HEK293 (cell line): ENCODE measurements around the gene NPHP4.

ENCODE experiments used
- CTCF ChIA-PET: fragments of 350-600 bp; formaldehyde crosslinking; extraction: SDS; loops from one replicate; lab custom pipeline; 2021; ENCODE audit warnings: antibody characterized with exemption; lab: Yijun Ruan, JAX
- POLR2A ChIA-PET: fragments of 300-600 bp; formaldehyde crosslinking; extraction: SDS; loops from one replicate; lab custom pipeline; 2020; ENCODE audit warnings: antibody characterized with exemption, inconsistent platforms; lab: Yijun Ruan, JAX
- H3K27ac ChIP-seq: fragments of 200-500 bp; sonication (Bioruptor generic); 2 replicates; pipeline ENCODE4 v1.5.1; 2014; ENCODE audit warnings: low read depth, low read length, control low read depth, inconsistent platforms; ENCODE audit errors: extremely low read depth
- H3K36me3 ChIP-seq, 2 experiments: fragments of 200-500 bp in 1 of 2; sonication (Bioruptor generic) in 1 of 2; 1 replicate in 1 of 2; 2 replicates in 1 of 2; pipeline ENCODE4 v1.5.1; 2014 to 2017; ENCODE audit warnings: inconsistent platforms in 2 of 2, low read length in 2 of 2; ENCODE audit not compliant: control insufficient read depth in 2 of 2, insufficient read depth in 1 of 2
- H3K4me1 ChIP-seq: fragments of 200-500 bp; sonication (Bioruptor generic); 2 replicates; pipeline ENCODE4 v1.5.1; 2014; ENCODE audit warnings: mild to moderate bottlenecking, low read length, inconsistent platforms; ENCODE audit not compliant: control insufficient read depth, insufficient read depth
- H3K4me3 ChIP-seq: 2 replicates; pipeline ENCODE4 v1.5.1; 2011; ENCODE audit warnings: low read depth, mild to moderate bottlenecking, control low read depth, low read length, moderate library complexity
- H3K9me3 ChIP-seq: fragments of 200-500 bp; sonication (Bioruptor generic); 2 replicates; pipeline ENCODE4 v1.5.1; 2014; ENCODE audit warnings: low read depth, low read length, inconsistent platforms; ENCODE audit not compliant: control insufficient read depth, insufficient read depth
- BCL11B ChIP-seq: fragments of 450-650 bp; formaldehyde crosslinking; IDR thresholded peaks from 2 replicates; pipeline ENCODE4 v1.5.1; 2016; ENCODE audit warnings: low read depth, missing biosample characterization, missing genetic modification characterization
- EGR2 ChIP-seq: fragments of 450-650 bp; formaldehyde crosslinking; IDR thresholded peaks from 2 replicates; pipeline ENCODE4 v1.5.1; 2016; ENCODE audit warnings: low read depth, missing biosample characterization, missing genetic modification characterization
- INSM2 ChIP-seq: fragments of 450-650 bp; formaldehyde crosslinking; IDR thresholded peaks from 2 replicates; pipeline ENCODE4 v1.5.1; 2016; ENCODE audit warnings: missing biosample characterization, missing genetic modification characterization
- KLF7 ChIP-seq: fragments of 450-650 bp; formaldehyde crosslinking; IDR thresholded peaks from 2 replicates; pipeline ENCODE4 v1.5.1; 2016; ENCODE audit warnings: missing biosample characterization, missing genetic modification characterization, borderline replicate concordance
- KLF8 ChIP-seq: fragments of 450-650 bp; formaldehyde crosslinking; IDR thresholded peaks from 2 replicates; pipeline ENCODE4 v1.5.1; 2016; ENCODE audit warnings: missing biosample characterization, missing genetic modification characterization
- PRDM1 ChIP-seq: fragments of 450-650 bp; formaldehyde crosslinking; IDR thresholded peaks from 2 replicates; pipeline ENCODE4; 2016; ENCODE audit warnings: missing biosample characterization, missing genetic modification characterization
- REPIN1 ChIP-seq: fragments of 450-650 bp; formaldehyde crosslinking; IDR thresholded peaks from 2 replicates; pipeline ENCODE4 v1.5.1; 2017; ENCODE audit warnings: missing biosample characterization, missing genetic modification characterization, low read depth
- SCRT2 ChIP-seq: fragments of 450-650 bp; formaldehyde crosslinking; IDR thresholded peaks from 2 replicates; pipeline ENCODE4 v1.5.1; 2016; ENCODE audit warnings: missing biosample characterization, missing genetic modification characterization
- SP7 ChIP-seq: fragments of 450-650 bp; formaldehyde crosslinking; IDR thresholded peaks from 2 replicates; pipeline ENCODE4 v1.5.1; 2016; ENCODE audit warnings: missing biosample characterization, missing genetic modification characterization
- TCF7L2 ChIP-seq: IDR thresholded peaks from 2 replicates; pipeline ENCODE4 v1.6.1; 2011; ENCODE audit warnings: low read depth, mild to moderate bottlenecking, inconsistent platforms, low read length, moderate library complexity, borderline replicate concordance
- TSHZ1 ChIP-seq: fragments of 450-650 bp; formaldehyde crosslinking; IDR thresholded peaks from 2 replicates; pipeline ENCODE4 v1.5.1; 2016; ENCODE audit warnings: missing biosample characterization, missing genetic modification characterization, borderline replicate concordance
- ZBTB1 ChIP-seq: fragments of 450-650 bp; formaldehyde crosslinking; IDR thresholded peaks from 2 replicates; pipeline ENCODE4 v1.5.1; 2016; ENCODE audit warnings: missing biosample characterization, missing genetic modification characterization
- ZNF112 ChIP-seq: fragments of 450-650 bp; formaldehyde crosslinking; IDR thresholded peaks from 2 replicates; pipeline ENCODE4 v1.5.0; 2017; ENCODE audit warnings: missing biosample characterization, missing genetic modification characterization
- ZNF132 ChIP-seq: fragments of 450-650 bp; formaldehyde crosslinking; IDR thresholded peaks from 2 replicates; pipeline ENCODE4 v1.5.1; 2017; ENCODE audit warnings: missing biosample characterization, missing genetic modification characterization, borderline replicate concordance
- ZNF146 ChIP-seq: fragments of 450-650 bp; formaldehyde crosslinking; IDR thresholded peaks from 2 replicates; pipeline ENCODE4 v1.5.1; 2016; ENCODE audit warnings: missing biosample characterization, missing genetic modification characterization
- ZNF211 ChIP-seq: fragments of 450-650 bp; formaldehyde crosslinking; IDR thresholded peaks from 2 replicates; pipeline ENCODE4 v1.5.1; 2016; ENCODE audit warnings: low read depth, missing biosample characterization, missing genetic modification characterization
- ZNF221 ChIP-seq: fragments of 450-650 bp; formaldehyde crosslinking; IDR thresholded peaks from 2 replicates; pipeline ENCODE4 v1.5.1; 2017; ENCODE audit warnings: missing biosample characterization, missing genetic modification characterization, borderline replicate concordance
- ZNF223 ChIP-seq: fragments of 450-650 bp; formaldehyde crosslinking; IDR thresholded peaks from 2 replicates; pipeline ENCODE4 v1.5.1; 2016; ENCODE audit warnings: missing biosample characterization, missing genetic modification characterization
- ZNF248 ChIP-seq: fragments of 450-650 bp; formaldehyde crosslinking; IDR thresholded peaks from 2 replicates; pipeline ENCODE4 v1.5.1; 2017; ENCODE audit warnings: missing biosample characterization, missing genetic modification characterization
- ZNF280C ChIP-seq: fragments of 450-650 bp; formaldehyde crosslinking; IDR thresholded peaks from 2 replicates; pipeline ENCODE4 v1.5.1; 2016; ENCODE audit warnings: missing biosample characterization, missing genetic modification characterization
- ZNF350 ChIP-seq: fragments of 450-650 bp; formaldehyde crosslinking; IDR thresholded peaks from 2 replicates; pipeline ENCODE4 v1.5.0; 2017; ENCODE audit warnings: missing biosample characterization, mild to moderate bottlenecking, missing genetic modification characterization
- ZNF37A ChIP-seq: fragments of 450-650 bp; IDR thresholded peaks from 2 replicates; pipeline ENCODE4 v1.5.1; 2018; ENCODE audit warnings: missing biosample characterization, missing genetic modification characterization
- ZNF426 ChIP-seq: fragments of 450-650 bp; formaldehyde crosslinking; IDR thresholded peaks from 2 replicates; pipeline ENCODE4 v1.5.1; 2017; ENCODE audit warnings: missing biosample characterization, missing genetic modification characterization, mild to moderate bottlenecking, inconsistent platforms, moderate library complexity
- ZNF521 ChIP-seq: fragments of 450-650 bp; formaldehyde crosslinking; IDR thresholded peaks from 2 replicates; pipeline ENCODE4 v1.5.1; 2017; ENCODE audit warnings: missing biosample characterization, mild to moderate bottlenecking, missing genetic modification characterization
- ZNF544 ChIP-seq: fragments of 450-650 bp; formaldehyde crosslinking; IDR thresholded peaks from 2 replicates; pipeline ENCODE4 v1.5.0; 2017; ENCODE audit warnings: missing biosample characterization, missing genetic modification characterization
- ZNF623 ChIP-seq: fragments of 450-650 bp; formaldehyde crosslinking; IDR thresholded peaks from 2 replicates; pipeline ENCODE4 v1.5.1; 2016; ENCODE audit warnings: missing biosample characterization, missing genetic modification characterization
- ZNF791 ChIP-seq: fragments of 450-650 bp; formaldehyde crosslinking; IDR thresholded peaks from 2 replicates; pipeline ENCODE4 v1.5.1; 2016; ENCODE audit warnings: missing biosample characterization, missing genetic modification characterization
- ZSCAN5A ChIP-seq: fragments of 450-650 bp; formaldehyde crosslinking; IDR thresholded peaks from 2 replicates; pipeline ENCODE4 v1.5.1; 2016; ENCODE audit warnings: missing biosample characterization, missing genetic modification characterization

The NPHP4 gene

GRCh38 chr1:5907386-5907785 lies 84.8 kb downstream of the NPHP4 start:
- no peak for TF ChIP-seq ZNF280C (tag by site-specific recombination)
- no peak for TF ChIP-seq ZNF426 (tag by site-specific recombination)
- no peak for TF ChIP-seq BCL11B
- no peak for TF ChIP-seq ZNF132
- no peak for TF ChIP-seq KLF8
- no peak for TF ChIP-seq ZSCAN5A
- TF ChIP-seq EGR2: no peak
- TF ChIP-seq SCRT2: no peak
- no peak for TF ChIP-seq PRDM1 (tag by site-specific recombination)
- no peak for TF ChIP-seq ZNF211 (tag by site-specific recombination)
- TF ChIP-seq ZNF544: no peak
- TF ChIP-seq ZNF221 (tag by site-specific recombination): no peak
- no peak for TF ChIP-seq INSM2 (tag by site-specific recombination)
- TF ChIP-seq ZNF223 (tag by site-specific recombination): no peak
- no peak for TF ChIP-seq TCF7L2
- no peak for TF ChIP-seq ZNF248 (tag by site-specific recombination)
- no peak for TF ChIP-seq ZNF791 (tag by site-specific recombination)
- TF ChIP-seq KLF7: no peak
- peaks cover 0 to 52% of the 10 kb centered on the region in 2 experiments; a peak in 1 of 3 replicates for H3K36me3 ChIP-seq
- no peaks in the 10 kb centered on the region for H3K9me3 ChIP-seq
- no peak overlapping the region for H3K27ac ChIP-seq
- no peaks in the 10 kb centered on the region for H3K4me1 ChIP-seq
- ChIA-PET POLR2A (no interaction called here), CTCF (interaction anchor here (1.8 kb wide), 1 partner anchor 8 kb away, joined by 11 read pairs; no protein-coding TSS in a partner anchor)
- no peak overlapping the region for H3K4me3 ChIP-seq

GRCh38 chr1:5906966-5907365 lies 85.3 kb downstream of the NPHP4 start:
- ChIA-PET CTCF (interaction anchor here (1.8 kb wide), 1 partner anchor 9 kb away, joined by 11 read pairs; no protein-coding TSS in a partner anchor), POLR2A (no interaction called here)
- H3K4me3 ChIP-seq: no peak overlapping the region
- H3K36me3 ChIP-seq: peaks cover 0 to 56% of the 10 kb centered on the region in 2 experiments; a peak in 1 of 3 replicates
- no peaks in the 10 kb centered on the region for H3K4me1 ChIP-seq
- no peak overlapping the region for H3K27ac ChIP-seq
- TF ChIP-seq ZNF37A (tag by site-specific recombination): no peak
- no peak for TF ChIP-seq TSHZ1
- TF ChIP-seq ZBTB1 (tag by site-specific recombination): no peak
- no peak for TF ChIP-seq SP7 (tag by site-specific recombination)
- TF ChIP-seq REPIN1 (tag by site-specific recombination): no peak
- TF ChIP-seq ZNF623 (tag by site-specific recombination): no peak
- TF ChIP-seq ZNF350: no peak
- TF ChIP-seq ZNF521 (tag by site-specific recombination): no peak
- no peak for TF ChIP-seq INSM2 (tag by site-specific recombination)
- no peak for TF ChIP-seq ZNF146 (tag by site-specific recombination)
- TF ChIP-seq KLF8: no peak
- TF ChIP-seq ZNF112 (tag by site-specific recombination): no peak
- no peaks in the 10 kb centered on the region for H3K9me3 ChIP-seq
